Activated CD4-positive, alpha-beta T cell treated with anti-CD3 and anti-CD28 coated beads, Interleukin-2, amount 10 ng/mL, durations not matched to agents 24 days and 14 days (primary cell): Measurements from ENCODE around the gene RHOBTB1. TPM values are rescaled to one million over a fixed set of nuclear protein-coding genes. Genes with fewer than 3 reads are reported as not detected.

Source experiments
- DNase-seq: peaks from one replicate; pipeline ENCODE4 v3.0.0; 2022
- H3K27ac Mint-ChIP-seq: one replicate; pipeline ENCODE4 v1.8.0; 2022; ENCODE audit warnings: mild to moderate bottlenecking, mixed read lengths
- H3K27me3 Mint-ChIP-seq: one replicate; pipeline ENCODE4 v1.8.0; 2022; ENCODE audit warnings: mixed read lengths
- H3K36me3 Mint-ChIP-seq: one replicate; pipeline ENCODE4 v1.8.0; 2022; ENCODE audit warnings: low read depth, mild to moderate bottlenecking, mixed read lengths
- H3K4me1 Mint-ChIP-seq: one replicate; pipeline ENCODE4 v1.8.0; 2021; ENCODE audit warnings: mixed read lengths
- H3K4me3 Mint-ChIP-seq: one replicate; pipeline ENCODE4 v1.8.0; 2022; ENCODE audit warnings: mild to moderate bottlenecking, moderate library complexity, mixed read lengths
- H3K9me3 Mint-ChIP-seq: one replicate; pipeline ENCODE4 v1.8.0; 2021; ENCODE audit warnings: mixed read lengths
- intact Hi-C: fragments of 100-400 bp; cut with micrococcal nuclease; formaldehyde crosslinking; loops from one replicate; pipeline ENCODE4 v1.15.1; 2023
- total RNA-seq: library from RNA; stranded (reverse); gene quantifications from 2 replicates; pipeline ENCODE4 v1.2.3, GENCODE V29; 2022

Gene RHOBTB1
- total RNA-seq, 1 donor from 2014 or later: not detected

DNA sequence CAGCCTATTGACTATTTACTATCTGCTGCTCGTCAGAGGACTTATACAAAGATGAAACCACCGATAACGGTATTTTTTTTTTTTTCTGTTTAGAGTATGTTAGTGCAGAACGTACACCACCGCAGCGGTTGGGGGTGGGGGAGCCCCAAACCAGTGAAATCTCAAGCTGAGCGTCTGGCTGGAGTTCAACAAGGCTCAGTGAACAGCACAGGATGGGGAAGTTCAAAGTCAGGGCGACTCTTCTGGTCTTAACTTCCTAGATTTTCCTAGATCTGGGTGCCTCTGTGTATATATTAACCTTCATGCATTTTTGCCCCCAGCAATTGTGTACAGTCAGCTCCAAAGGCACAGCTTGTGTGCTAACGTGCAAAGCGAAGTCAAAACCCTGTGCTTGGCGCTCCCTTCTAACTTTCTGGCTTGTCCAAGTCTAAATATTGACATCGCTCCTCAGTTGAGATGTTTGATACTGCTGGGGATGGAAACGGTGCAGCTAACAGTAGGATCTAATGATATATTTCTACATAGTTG is 1.1 kb downstream of the RHOBTB1 start:
- peak; percentile 85 for DNase-seq
- Mint-ChIP-seq H3K4me3 (peak overlapping the region; percentile 80), H3K36me3 (no peaks in the 10 kb centered on the region), H3K4me1 (peaks cover 8% of the 10 kb centered on the region), H3K27me3 (peaks cover 80% of the 10 kb centered on the region), H3K9me3 (no peaks in the 10 kb centered on the region), H3K27ac (peak overlapping the region; percentile 74)
- intact Hi-C loops: loop anchor here (2.0 to 10.0 kb wide), 2 partner anchors 26 to 708 kb away; no protein-coding TSS in a partner anchor

DNA sequence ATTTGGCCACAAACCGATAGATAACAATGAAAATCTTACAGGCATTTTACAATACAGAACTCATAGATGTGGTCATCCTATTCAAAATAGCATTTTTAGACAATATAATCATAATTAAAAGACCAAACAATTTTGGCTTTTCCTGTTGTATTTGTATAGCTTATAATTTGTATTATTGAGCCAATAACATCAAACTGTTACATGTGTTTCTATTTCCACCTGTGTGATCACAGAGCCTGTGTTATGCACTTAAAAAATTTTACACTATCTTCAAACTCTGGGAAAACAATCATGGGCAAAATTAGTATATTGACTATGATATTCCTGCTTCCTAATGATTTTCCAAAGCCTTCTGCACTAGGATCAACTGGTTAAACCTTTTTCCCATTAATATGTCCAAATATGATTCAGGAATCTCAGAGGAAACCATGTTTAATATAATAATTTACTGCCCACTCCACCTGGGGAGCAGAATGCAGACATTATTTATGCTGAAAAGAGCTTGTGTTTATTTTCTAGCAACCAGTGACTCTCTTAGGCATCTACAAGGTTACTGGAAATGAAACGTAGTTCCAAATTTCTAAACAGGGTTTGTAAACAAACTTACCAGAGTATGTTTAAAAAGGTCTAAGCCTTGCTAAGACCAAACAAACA is 1.7 kb downstream of the RHOBTB1 start:
- intact Hi-C loops: loop anchor here (2.0 to 10.0 kb wide), 2 partner anchors 27 to 707 kb away; no protein-coding TSS in a partner anchor
- no peak overlapping the region for H3K4me3 Mint-ChIP-seq
- H3K4me1 Mint-ChIP-seq: peaks cover 8% of the 10 kb centered on the region
- peaks cover 79% of the 10 kb centered on the region for H3K27me3 Mint-ChIP-seq
- H3K27ac Mint-ChIP-seq: no peak overlapping the region
- no peaks in the 10 kb centered on the region for H3K36me3 Mint-ChIP-seq
- H3K9me3 Mint-ChIP-seq: no peaks in the 10 kb centered on the region
- DNase-seq: no peak

DNA sequence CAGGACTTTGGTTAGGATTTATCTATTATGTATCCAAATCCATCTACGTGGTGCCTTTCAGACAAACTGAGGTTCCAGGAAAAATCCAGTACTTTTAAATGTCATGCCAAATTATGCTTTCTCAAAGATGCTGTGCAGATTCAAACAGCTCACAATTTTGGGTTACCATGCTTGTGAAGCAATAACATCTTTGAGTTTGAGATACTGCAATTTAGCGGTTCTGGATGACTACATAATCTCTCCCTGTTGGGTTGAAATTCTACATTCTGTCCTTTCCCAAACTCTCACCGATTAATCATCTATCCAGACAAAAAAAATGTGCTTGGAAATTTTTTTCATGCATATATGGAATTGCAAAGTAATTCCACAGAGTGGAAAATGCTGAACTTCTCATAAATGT is 3.5 kb downstream of the RHOBTB1 start:
- H3K27me3 Mint-ChIP-seq: peaks cover 60% of the 10 kb centered on the region
- no peaks in the 10 kb centered on the region for H3K36me3 Mint-ChIP-seq
- H3K4me3 Mint-ChIP-seq: no peak overlapping the region
- peaks cover 8% of the 10 kb centered on the region for H3K4me1 Mint-ChIP-seq
- intact Hi-C loops: loop anchor here (10.0 kb wide), 1 partner anchor 706 kb away; no protein-coding TSS in a partner anchor
- H3K27ac Mint-ChIP-seq: no peak overlapping the region
- no peaks in the 10 kb centered on the region for H3K9me3 Mint-ChIP-seq
- DNase-seq: no peak

DNA sequence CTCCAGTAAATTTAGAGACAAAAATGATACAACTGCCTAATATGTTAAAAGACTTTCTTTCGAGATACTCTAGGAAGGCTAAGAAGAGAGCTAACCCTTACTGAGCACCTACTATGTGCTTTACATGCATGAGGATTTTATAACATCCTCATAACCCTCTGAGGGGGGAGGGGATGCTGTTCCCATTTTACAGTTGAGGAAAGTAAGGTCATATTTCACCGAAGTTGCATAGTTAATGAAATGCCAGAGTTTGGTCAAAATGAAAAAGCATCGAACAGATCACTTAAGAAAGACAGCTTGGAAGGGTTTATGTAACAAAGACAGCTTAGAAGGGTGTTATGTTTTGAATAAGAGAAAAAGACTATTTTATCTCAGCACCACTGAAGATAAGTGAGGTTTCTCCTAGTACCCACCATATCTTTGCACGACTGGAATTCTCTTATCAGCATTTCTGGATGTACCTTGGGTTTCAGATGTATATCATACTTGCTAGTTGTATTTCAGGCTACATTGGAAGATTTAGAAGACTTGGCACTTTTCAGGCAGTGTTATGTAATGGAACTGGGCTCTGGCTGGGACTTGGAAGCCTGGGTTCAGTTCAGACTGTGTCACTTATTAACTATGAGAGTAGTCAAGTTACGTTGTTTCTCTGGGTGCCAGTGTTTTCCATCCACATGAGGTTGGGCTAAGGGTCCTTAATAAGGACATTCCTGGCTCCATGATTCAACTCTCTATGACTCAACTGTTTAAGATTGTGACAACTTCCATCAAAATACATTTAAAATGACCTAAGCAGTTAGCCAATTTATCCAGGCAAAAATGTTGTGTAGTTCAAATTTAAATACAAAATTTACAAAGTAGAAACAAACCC is 6.0 kb downstream of the RHOBTB1 start:
- no peak overlapping the region for H3K27ac Mint-ChIP-seq
- H3K4me1 Mint-ChIP-seq: peaks cover 4% of the 10 kb centered on the region
- H3K9me3 Mint-ChIP-seq: no peaks in the 10 kb centered on the region
- no peak for DNase-seq
- intact Hi-C loops: no loop called here
- no peaks in the 10 kb centered on the region for H3K36me3 Mint-ChIP-seq
- H3K27me3 Mint-ChIP-seq: peaks cover 54% of the 10 kb centered on the region
- H3K4me3 Mint-ChIP-seq: no peak overlapping the region

DNA sequence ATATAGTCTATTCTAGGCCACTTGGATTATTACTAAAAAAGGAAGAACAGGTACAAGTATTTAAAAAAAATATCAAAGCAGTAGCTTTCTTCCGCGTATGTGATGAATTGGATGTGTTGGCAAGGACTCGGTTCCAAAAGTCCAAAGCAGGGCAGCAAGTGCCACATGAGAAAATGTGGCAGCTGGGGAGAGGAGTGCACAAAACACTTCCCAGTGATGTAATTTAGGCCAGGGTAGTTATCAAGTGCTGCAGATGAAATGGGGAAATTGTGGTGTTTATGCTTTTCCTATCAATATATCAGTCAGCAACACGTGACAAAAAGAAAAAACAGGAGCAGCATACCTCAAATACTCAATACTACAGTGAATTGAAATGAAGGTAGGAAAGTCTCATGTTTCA is 7.0 kb downstream of the RHOBTB1 start:
- intact Hi-C loops: no loop called here
- H3K36me3 Mint-ChIP-seq: no peaks in the 10 kb centered on the region

DNA sequence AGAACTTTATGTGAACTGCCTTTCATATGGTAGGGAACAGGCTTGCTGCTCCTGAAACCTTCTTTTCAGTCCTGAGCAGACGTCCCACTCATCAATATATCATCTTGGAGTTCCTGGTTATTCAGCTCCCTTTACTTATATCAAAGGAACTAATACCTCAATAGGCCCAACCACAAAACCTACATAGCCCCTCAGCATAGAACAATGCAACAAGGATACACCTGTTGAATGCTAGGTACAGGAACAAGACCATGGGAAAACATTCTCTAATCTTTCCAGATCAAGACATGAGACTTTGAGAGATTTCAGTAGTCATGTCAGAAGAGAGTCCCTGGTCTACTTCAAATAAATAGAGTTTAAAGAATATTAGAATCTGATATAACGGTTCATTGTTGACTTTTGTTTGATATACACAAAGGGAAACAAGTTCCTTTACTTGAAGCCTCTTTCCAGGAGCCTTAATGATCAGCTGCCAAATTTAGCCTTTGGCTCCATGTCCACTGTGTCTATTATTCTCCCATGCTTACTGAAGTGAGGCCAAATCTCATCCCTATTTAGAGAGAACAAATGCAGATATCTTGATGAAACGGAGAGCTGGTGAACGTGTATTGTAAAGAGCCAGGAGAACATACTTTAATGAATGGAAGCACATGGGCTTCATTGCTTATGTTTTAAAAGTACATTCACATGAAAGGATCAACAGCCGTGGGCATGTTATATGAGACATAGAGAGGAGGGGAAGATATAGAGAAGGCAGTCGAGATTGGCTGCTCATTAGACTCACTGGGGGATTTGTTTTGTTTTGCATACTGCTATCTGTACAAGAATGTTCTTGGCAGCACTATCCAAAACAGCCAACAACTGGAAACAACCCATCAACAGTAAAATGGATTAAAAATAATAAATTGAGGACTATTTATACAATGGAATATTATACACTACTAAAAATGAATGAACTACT is 9.5 kb downstream of the RHOBTB1 start:
- H3K4me1 Mint-ChIP-seq: no peaks in the 10 kb centered on the region
- peaks cover 28% of the 10 kb centered on the region for H3K27me3 Mint-ChIP-seq
- H3K4me3 Mint-ChIP-seq: no peak overlapping the region
- no peak overlapping the region for H3K27ac Mint-ChIP-seq
- no peak for DNase-seq
- H3K9me3 Mint-ChIP-seq: no peaks in the 10 kb centered on the region
- H3K36me3 Mint-ChIP-seq: no peaks in the 10 kb centered on the region
- intact Hi-C loops: no loop called here

More for the DNA sequence above, 7.0 kb downstream of the RHOBTB1 start:
- Mint-ChIP-seq H3K4me3 (no peak overlapping the region), H3K4me1 (no peaks in the 10 kb centered on the region), H3K9me3 (no peaks in the 10 kb centered on the region), H3K27me3 (peaks cover 46% of the 10 kb centered on the region), H3K27ac (no peak overlapping the region)
- no peak for DNase-seq

DNA sequence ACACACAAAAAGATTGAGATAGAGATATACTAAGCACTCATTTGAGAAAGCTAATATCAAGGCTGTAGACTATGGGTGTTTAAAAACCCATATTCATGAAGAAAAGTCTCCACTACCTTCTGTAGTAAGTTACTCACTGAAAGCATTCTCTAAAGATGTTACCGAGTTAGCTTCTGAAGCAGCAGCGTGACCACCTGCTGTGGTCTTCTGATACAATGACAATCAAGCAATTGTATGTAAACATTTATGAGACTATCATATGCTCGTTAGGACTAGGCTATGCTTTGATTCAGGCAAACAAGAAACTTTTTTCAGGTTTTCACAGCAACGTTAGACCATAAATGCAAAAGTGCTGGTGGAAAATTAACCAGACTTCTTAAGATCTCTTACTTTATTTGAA is 11.2 kb downstream of the RHOBTB1 start:
- no peak for DNase-seq
- H3K27ac Mint-ChIP-seq: no peak overlapping the region
- no peak overlapping the region for H3K4me3 Mint-ChIP-seq
- H3K4me1 Mint-ChIP-seq: no peaks in the 10 kb centered on the region
- H3K36me3 Mint-ChIP-seq: no peaks in the 10 kb centered on the region
- peaks cover 12% of the 10 kb centered on the region for H3K27me3 Mint-ChIP-seq
- intact Hi-C loops: no loop called here
- H3K9me3 Mint-ChIP-seq: no peaks in the 10 kb centered on the region

DNA sequence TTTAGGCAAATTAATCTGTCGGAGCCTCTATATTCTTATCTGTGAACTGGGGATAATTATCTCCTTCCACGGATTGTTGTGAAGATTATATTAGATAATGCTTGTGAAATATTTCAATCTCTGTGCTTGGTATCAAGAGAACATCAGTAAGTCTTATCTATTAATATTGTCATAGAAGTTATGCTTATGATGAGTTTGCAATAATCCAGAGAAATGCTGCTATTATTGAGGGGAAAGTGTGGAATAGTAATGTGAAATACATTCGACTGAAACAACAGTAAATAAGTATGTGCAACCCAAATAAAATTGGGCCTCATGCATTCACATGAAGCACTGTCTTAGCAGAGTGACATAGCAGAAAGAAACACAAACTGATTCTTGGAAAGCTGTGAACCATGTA is 13.7 kb downstream of the RHOBTB1 start:
- intact Hi-C loops: no loop called here
- H3K4me1 Mint-ChIP-seq: no peaks in the 10 kb centered on the region
- no peak overlapping the region for H3K4me3 Mint-ChIP-seq
- DNase-seq: no peak
- H3K27me3 Mint-ChIP-seq: peaks cover 9% of the 10 kb centered on the region
- H3K36me3 Mint-ChIP-seq: no peaks in the 10 kb centered on the region
- no peak overlapping the region for H3K27ac Mint-ChIP-seq
- H3K9me3 Mint-ChIP-seq: peaks cover 5% of the 10 kb centered on the region

DNA sequence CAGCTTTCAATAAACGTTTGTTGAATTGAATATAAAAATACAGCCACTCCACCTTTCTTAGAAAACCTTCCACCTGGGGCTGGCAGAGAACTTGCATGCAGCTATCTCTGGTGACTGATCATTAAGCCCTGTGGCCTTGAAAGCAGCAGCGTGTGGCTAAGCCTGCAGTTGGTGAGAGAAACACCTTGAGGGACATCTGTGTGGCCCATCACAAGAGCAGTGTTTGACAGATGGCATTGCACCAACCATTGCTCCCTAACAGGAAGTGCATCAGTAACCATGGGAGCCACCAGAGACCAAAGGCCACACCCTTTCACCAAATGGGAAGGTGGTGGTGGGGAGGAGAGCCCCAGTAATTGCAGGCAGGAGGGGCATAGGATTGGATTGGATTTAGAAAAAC is 22.4 kb downstream of the RHOBTB1 start:
- no peaks in the 10 kb centered on the region for H3K36me3 Mint-ChIP-seq
- DNase-seq: no peak
- H3K4me3 Mint-ChIP-seq: no peak overlapping the region
- peaks cover 4% of the 10 kb centered on the region for H3K27me3 Mint-ChIP-seq
- peaks cover 5% of the 10 kb centered on the region for H3K9me3 Mint-ChIP-seq
- H3K27ac Mint-ChIP-seq: no peak overlapping the region
- intact Hi-C loops: no loop called here
- H3K4me1 Mint-ChIP-seq: no peaks in the 10 kb centered on the region

DNA sequence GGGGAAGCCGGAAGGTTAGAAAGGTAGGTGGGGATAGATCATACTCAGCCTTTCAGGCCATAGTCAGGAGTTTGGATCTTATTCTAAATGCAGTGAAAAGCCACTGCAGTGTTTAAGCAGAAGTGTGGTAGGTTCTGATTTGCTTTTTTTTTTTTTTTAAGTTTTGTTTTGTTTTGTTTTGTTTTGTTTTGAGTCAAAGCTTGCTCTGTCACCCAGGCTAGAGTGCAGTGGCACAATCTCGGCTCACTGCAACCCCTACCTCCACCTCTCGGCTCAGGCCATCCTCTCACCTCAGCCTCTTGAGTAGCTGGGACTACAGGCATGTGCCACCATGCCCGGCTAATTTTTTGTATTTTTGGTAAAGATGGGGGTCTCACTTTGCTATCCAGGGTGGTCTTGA is 23.5 kb downstream of the RHOBTB1 start:
- Mint-ChIP-seq H3K27me3 (peaks cover 4% of the 10 kb centered on the region), H3K36me3 (no peaks in the 10 kb centered on the region), H3K4me1 (no peaks in the 10 kb centered on the region), H3K9me3 (peaks cover 2% of the 10 kb centered on the region), H3K4me3 (no peak overlapping the region), H3K27ac (no peak overlapping the region)
- intact Hi-C loops: no loop called here
- DNase-seq: no peak

DNA sequence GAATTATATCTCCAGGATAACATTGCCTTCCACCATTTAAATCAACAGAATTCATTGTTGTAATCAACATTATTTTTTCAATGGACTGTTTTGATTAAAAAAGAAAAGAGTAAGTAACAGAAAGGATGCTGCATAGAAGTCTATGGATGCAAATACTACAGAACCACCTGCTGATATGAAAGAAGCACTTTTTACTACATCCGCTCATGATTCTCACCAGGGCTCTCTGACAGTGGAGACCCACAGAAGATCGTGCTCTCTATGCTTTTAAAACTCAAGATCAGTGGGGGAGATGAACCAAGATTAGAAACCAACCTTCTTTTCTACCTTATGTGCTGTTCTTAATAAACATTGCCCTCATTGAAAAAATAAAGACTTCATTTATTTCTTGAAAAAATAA is 24.4 kb downstream of the RHOBTB1 start:
- intact Hi-C loops: no loop called here
- no peak for DNase-seq
- Mint-ChIP-seq H3K27ac (no peak overlapping the region), H3K4me3 (no peak overlapping the region), H3K36me3 (no peaks in the 10 kb centered on the region), H3K9me3 (no peaks in the 10 kb centered on the region), H3K4me1 (no peaks in the 10 kb centered on the region), H3K27me3 (peaks cover 4% of the 10 kb centered on the region)

DNA sequence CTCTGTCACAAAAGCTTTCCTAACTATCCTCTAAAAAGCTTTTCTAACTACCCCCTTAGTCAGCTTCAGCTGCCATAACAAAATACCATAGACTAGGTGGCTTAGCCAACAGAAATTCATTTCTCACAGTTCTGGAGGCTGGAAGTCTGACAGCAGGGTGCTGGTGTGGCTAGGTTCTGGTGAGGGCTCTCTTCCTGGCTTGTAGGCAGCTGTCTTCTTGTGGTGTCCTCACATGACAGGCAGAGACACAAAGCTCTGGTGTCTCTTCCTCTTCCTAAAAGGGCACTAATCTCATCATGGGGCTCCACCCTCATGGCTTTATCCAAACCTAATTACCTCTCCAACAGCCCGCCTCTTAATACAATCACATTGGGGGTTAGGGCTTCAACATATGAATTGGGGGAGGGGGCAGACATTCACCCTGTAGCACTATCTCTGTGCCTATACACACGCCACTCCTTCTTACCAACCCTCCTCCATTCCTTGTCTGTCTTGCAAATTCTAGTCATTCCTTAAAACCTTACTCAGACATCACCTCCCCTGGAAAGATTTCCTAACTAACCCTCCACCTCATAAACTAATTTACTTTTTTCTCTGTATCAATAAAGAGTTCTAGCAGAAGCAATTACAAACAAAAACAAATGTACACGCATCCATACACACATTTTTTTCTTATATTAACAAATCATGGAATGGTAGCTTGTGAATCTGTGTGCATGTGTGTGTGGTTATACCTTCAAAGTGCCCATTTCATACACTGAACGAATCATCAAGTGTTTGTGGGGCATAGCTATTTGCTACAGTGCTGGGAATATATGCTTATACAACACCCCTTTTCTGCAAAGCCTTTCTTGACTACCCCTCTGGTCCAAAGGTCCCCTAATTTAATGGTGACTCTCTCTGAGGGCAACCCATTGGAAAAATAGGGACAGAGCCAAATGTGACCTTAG is 26.4 kb downstream of the RHOBTB1 start:
- Mint-ChIP-seq H3K27me3 (peaks cover 10% of the 10 kb centered on the region), H3K27ac (no peak overlapping the region), H3K9me3 (no peaks in the 10 kb centered on the region), H3K36me3 (no peaks in the 10 kb centered on the region), H3K4me3 (no peak overlapping the region), H3K4me1 (no peaks in the 10 kb centered on the region)
- DNase-seq: no peak
- intact Hi-C loops: no loop called here
